Measurements from ENCODE around the gene RRAS2. TPM values are rescaled to one million over a fixed set of nuclear protein-coding genes. Genes with fewer than 3 reads are reported as not detected.

The RRAS2 gene
- total and polyA plus RNA-seq, 3 donors from 2014 or later = 37.3 to 62.6 (median 57.4) TPM

- intact Hi-C loops (cut with DNase I; ENCODE audit: low total_unique reads) = loop anchor here (10.0 kb wide), 1 partner anchor 290 kb away; no protein-coding TSS in a partner anchor
- Histone ChIP-seq H3K4me1 (peaks cover 4% of the 10 kb centered on the region), H3K27ac (no peak overlapping the region), H3K9me3 (no peaks in the 10 kb centered on the region), H3K4me3 (no peak overlapping the region), H3K36me3 (ENCODE audit: low read depth, missing control alignments) (no peaks in the 10 kb centered on the region), H3K27me3 (no peaks in the 10 kb centered on the region)
- no peak for TF ChIP-seq POLR2A (IDR thresholded peaks at IDR 0.05)
- TF ChIP-seq CTCF (IDR thresholded peaks at IDR 0.05) = no peak
- DNase-seq = no peak
- WGBS, 2 donors = 88 to 91% methylated on average over 8 of the region's 8 CpGs
Observed at GRCh38 chr11:14244926-14245325, 114.1 kb downstream of the RRAS2 start.

- no peaks in the 10 kb centered on the region for H3K36me3 ChIP-seq (ENCODE audit: low read depth, missing control alignments)
- no peaks in the 10 kb centered on the region for H3K27me3 ChIP-seq
- H3K4me1 ChIP-seq = no peaks in the 10 kb centered on the region
- TF ChIP-seq POLR2A (IDR thresholded peaks at IDR 0.05) (no peak), CTCF (IDR thresholded peaks at IDR 0.05) (no peak)
- no peak overlapping the region for H3K4me3 ChIP-seq
- H3K9me3 ChIP-seq = no peaks in the 10 kb centered on the region
- intact Hi-C loops (cut with DNase I; ENCODE audit: low total_unique reads) = loop anchor here (10.0 kb wide), 1 partner anchor 288 kb away; no protein-coding TSS in a partner anchor
- H3K27ac ChIP-seq = no peak overlapping the region
- no peak for DNase-seq
- 92 to 95% methylated on average over 4 of the region's 4 CpGs for WGBS, 2 donors
Observed at GRCh38 chr11:14242733-14243132, 116.2 kb downstream of the RRAS2 start.

GRCh38 chr11:14242187-14242586 is 116.8 kb downstream of the RRAS2 start:
- Histone ChIP-seq H3K9me3 (no peaks in the 10 kb centered on the region), H3K4me3 (no peak overlapping the region), H3K27ac (no peak overlapping the region), H3K36me3 (ENCODE audit: low read depth, missing control alignments) (no peaks in the 10 kb centered on the region), H3K4me1 (no peaks in the 10 kb centered on the region), H3K27me3 (no peaks in the 10 kb centered on the region)
- no peak for TF ChIP-seq CTCF (IDR thresholded peaks at IDR 0.05)
- TF ChIP-seq POLR2A (IDR thresholded peaks at IDR 0.05) = no peak
- WGBS, 2 donors = 58 to 66% methylated on average over 4 of the region's 4 CpGs
- peak; percentile 60 for DNase-seq
- intact Hi-C loops (cut with DNase I; ENCODE audit: low total_unique reads) = loop anchor here (10.0 kb wide), 1 partner anchor 287 kb away; no protein-coding TSS in a partner anchor

- no peaks in the 10 kb centered on the region for H3K4me1 ChIP-seq
- no peak for DNase-seq
Observed at GRCh38 chr11:14240951-14241350, 118.0 kb downstream of the RRAS2 start.

More at GRCh38 chr11:14240951-14241350, 118.0 kb downstream of the RRAS2 start:
- intact Hi-C loops (cut with DNase I; ENCODE audit: low total_unique reads) = loop anchor here (10.0 kb wide), 1 partner anchor 286 kb away; no protein-coding TSS in a partner anchor
- no peaks in the 10 kb centered on the region for H3K27me3 ChIP-seq
- no peak overlapping the region for H3K4me3 ChIP-seq
- no peak for TF ChIP-seq POLR2A (IDR thresholded peaks at IDR 0.05)
- no peak for TF ChIP-seq CTCF (IDR thresholded peaks at IDR 0.05)
- no peaks in the 10 kb centered on the region for H3K9me3 ChIP-seq
- H3K36me3 ChIP-seq (ENCODE audit: low read depth, missing control alignments) = no peaks in the 10 kb centered on the region
- WGBS, 2 donors = 93 to 94% methylated on average over 4 of the region's 4 CpGs
- H3K27ac ChIP-seq = no peak overlapping the region
